Measurements from ENCODE around the gene C1orf174. TPM values are rescaled to one million over a fixed set of nuclear protein-coding genes. Genes with fewer than 3 reads are reported as not detected.

C1orf174 gene
- polyA plus RNA-seq, 3 donors = 19.1 to 46.0 (median 21.3) TPM

GRCh38 chr1:3921765-3922164 is 21.7 kb upstream of the C1orf174 start:
- DNase-seq = no peak
- no peak overlapping the region for H2AFZ ChIP-seq (ENCODE audit: insufficient read depth, low read depth, low read length, poor library complexity, severe bottlenecking)
- no peak overlapping the region for H3K9ac ChIP-seq (ENCODE audit: insufficient read depth, low read length, poor library complexity, severe bottlenecking)
- intact Hi-C loops (cut with micrococcal nuclease) = no loop called here
- Mint-ChIP-seq H3K36me3 (no peaks in the 10 kb centered on the region), H3K4me1 (no peaks in the 10 kb centered on the region), H3K9me3 (peaks cover 0 to 6% (median 0%) of the 10 kb centered on the region in 7 donors), H3K4me3 (no peak overlapping the region), H3K27ac (no peak overlapping the region), H3K27me3 (ENCODE audit: low read depth in 3 of 3) (peaks cover 11 to 18% (median 14%) of the 10 kb centered on the region in 3 donors)
- no peak overlapping the region for H3K27ac ChIP-seq (ENCODE audit: low read depth in 1 of 2, low read length in 2 of 2)
- no peaks in the 10 kb centered on the region for H3K79me2 ChIP-seq (ENCODE audit: insufficient read depth, low read length)
- no peaks in the 10 kb centered on the region for H3K4me1 ChIP-seq (ENCODE audit: control insufficient read depth in 1 of 2, insufficient read depth in 2 of 2, low read length in 2 of 2)
- TF ChIP-seq CTCF (IDR thresholded peaks at IDR 0.05) = no peak
- no peaks in the 10 kb centered on the region for H3K9me3 ChIP-seq (replicated peaks in 1 of 2; ENCODE audit: control insufficient read depth in 1 of 2, insufficient read depth in 1 of 2, low read length in 2 of 2)
- no peaks in the 10 kb centered on the region for H3K27me3 ChIP-seq (ENCODE audit: control insufficient read depth in 2 of 2, insufficient read depth in 2 of 2, low read length in 2 of 2)
- H3K36me3 ChIP-seq (replicated peaks in 1 of 2; ENCODE audit: control insufficient read depth in 1 of 2, insufficient read depth in 2 of 2, low read length in 2 of 2) = no peaks in the 10 kb centered on the region
- no peak overlapping the region for H3K4me2 ChIP-seq (replicated peaks; ENCODE audit: extremely low read depth, low read length, poor library complexity, severe bottlenecking)
- H4K20me1 ChIP-seq (ENCODE audit: insufficient read depth, low read length) = no peaks in the 10 kb centered on the region
- WGBS (ENCODE audit: insufficient coverage) = 71% methylated on average over 7 of the region's 8 CpGs
- no peak overlapping the region for H3K4me3 ChIP-seq (replicated peaks in 1 of 3; ENCODE audit: low read depth in 2 of 3, low read length in 3 of 3)

DNA sequence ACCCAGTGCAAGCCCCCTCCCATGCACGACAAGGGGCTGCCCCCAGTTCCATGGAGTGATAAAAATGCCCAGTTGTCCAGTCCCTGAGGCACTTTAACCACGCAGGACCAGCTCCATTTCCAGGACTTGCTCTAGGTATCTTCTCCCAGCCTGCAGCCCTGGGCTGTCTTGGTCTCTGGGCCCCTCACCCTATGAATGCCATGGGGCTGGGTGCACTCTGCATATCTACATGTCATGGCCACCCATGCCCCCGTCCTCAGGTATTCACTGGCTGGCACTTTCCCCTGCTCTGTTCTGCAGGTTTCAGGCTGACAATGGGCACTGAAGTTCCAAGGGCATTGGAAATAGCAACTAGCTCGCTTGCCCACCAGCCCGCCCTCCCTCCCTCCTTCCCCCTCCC is 19.6 kb upstream of the C1orf174 start:
- Mint-ChIP-seq H3K27me3 (ENCODE audit: low read depth in 3 of 3) (peaks cover 12 to 15% (median 14%) of the 10 kb centered on the region in 3 donors), H3K36me3 (no peaks in the 10 kb centered on the region), H3K9me3 (peaks cover 0 to 6% (median 0%) of the 10 kb centered on the region in 7 donors), H3K27ac (no peak overlapping the region), H3K4me3 (no peak overlapping the region), H3K4me1 (no peaks in the 10 kb centered on the region)
- H3K4me2 ChIP-seq (replicated peaks; ENCODE audit: extremely low read depth, low read length, poor library complexity, severe bottlenecking) = no peak overlapping the region
- H3K79me2 ChIP-seq (ENCODE audit: insufficient read depth, low read length) = no peaks in the 10 kb centered on the region
- H3K9ac ChIP-seq (ENCODE audit: insufficient read depth, low read length, poor library complexity, severe bottlenecking) = no peak overlapping the region
- H4K20me1 ChIP-seq (ENCODE audit: insufficient read depth, low read length) = no peaks in the 10 kb centered on the region
- no peaks in the 10 kb centered on the region for H3K4me1 ChIP-seq (ENCODE audit: control insufficient read depth in 1 of 2, insufficient read depth in 2 of 2, low read length in 2 of 2)
- H2AFZ ChIP-seq (ENCODE audit: insufficient read depth, low read depth, low read length, poor library complexity, severe bottlenecking) = no peak overlapping the region
- no peaks in the 10 kb centered on the region for H3K27me3 ChIP-seq (ENCODE audit: control insufficient read depth in 2 of 2, insufficient read depth in 2 of 2, low read length in 2 of 2)
- H3K9me3 ChIP-seq (replicated peaks in 1 of 2; ENCODE audit: control insufficient read depth in 1 of 2, insufficient read depth in 1 of 2, low read length in 2 of 2) = no peaks in the 10 kb centered on the region
- intact Hi-C loops (cut with micrococcal nuclease) = loop anchor here in 1 of 2 donors (10.0 kb wide), 1 partner anchor 1825 kb away; no protein-coding TSS in a partner anchor
- H3K27ac ChIP-seq (ENCODE audit: low read depth in 1 of 2, low read length in 2 of 2) = no peak overlapping the region
- no peak for TF ChIP-seq CTCF (IDR thresholded peaks at IDR 0.05)
- 80% methylated on average over 3 of the region's 5 CpGs for WGBS (ENCODE audit: insufficient coverage)
- H3K4me3 ChIP-seq (replicated peaks in 1 of 3; ENCODE audit: low read depth in 2 of 3, low read length in 3 of 3) = no peak overlapping the region
- DNase-seq = no peak
- no peaks in the 10 kb centered on the region for H3K36me3 ChIP-seq (replicated peaks in 1 of 2; ENCODE audit: control insufficient read depth in 1 of 2, insufficient read depth in 2 of 2, low read length in 2 of 2)
